Measurements from ENCODE around the gene BTD.

GRCh38 chr3:15638193-15638890 is 36.8 kb downstream of the BTD start:
- no peak for TF ChIP-seq POLR2A (IDR thresholded peaks at IDR 0.05; ENCODE audit: low read length)
- no peak for TF ChIP-seq GATA1 (IDR thresholded peaks at IDR 0.05; ENCODE audit: low read depth, low read length)

Data from erythroblast (primary cell).